Measurements from ENCODE around the gene SH2D7.
A peak's percentile ranks its signal among the peaks of the same experiment; 100 is the strongest.

SH2D7 gene

GRCh38 chr15:78079298-78080087, 12.9 kb upstream of the SH2D7 start:
- DNase-seq: no peak

DNA sequence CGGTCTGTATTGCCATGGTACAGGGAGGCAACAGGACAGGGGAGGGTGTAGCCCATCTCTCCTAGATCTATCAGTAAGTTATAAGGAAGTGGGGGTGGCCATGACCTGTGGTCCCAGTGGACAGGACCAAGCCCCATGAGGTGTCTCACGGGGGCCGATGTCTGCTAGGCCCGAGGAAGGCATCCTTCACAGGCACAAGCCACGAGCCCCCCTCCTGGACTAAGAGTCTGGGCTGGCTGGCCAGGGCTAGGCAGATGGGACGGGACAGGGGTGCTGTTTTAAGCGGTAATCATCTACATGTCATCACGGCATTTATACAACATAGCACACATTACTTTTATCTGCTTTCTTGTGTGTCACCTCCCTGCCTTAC, 12.3 kb upstream of the SH2D7 start:
- no peak for DNase-seq

- no peak for DNase-seq
Measured at GRCh38 chr15:78082106-78082742, 10.1 kb upstream of the SH2D7 start.

DNA sequence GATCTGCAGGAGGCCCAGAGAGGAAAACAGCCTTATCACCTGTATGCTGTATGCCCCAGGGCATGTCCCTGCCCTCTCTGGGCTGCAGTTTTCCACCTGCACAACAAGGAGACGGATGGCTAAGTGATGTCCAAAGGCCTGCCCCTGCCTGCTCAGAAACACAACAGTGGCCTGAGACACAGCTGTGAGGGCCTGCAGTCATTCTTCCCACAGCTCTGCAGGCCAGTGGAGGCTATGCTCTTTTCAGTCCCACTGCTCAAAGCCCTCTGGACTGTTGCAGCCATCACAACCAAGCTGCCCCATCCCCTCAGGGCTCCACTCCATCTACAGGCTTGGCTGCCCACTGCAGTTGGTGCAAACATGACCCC, 9.6 kb upstream of the SH2D7 start:
- no peak for DNase-seq

DNA sequence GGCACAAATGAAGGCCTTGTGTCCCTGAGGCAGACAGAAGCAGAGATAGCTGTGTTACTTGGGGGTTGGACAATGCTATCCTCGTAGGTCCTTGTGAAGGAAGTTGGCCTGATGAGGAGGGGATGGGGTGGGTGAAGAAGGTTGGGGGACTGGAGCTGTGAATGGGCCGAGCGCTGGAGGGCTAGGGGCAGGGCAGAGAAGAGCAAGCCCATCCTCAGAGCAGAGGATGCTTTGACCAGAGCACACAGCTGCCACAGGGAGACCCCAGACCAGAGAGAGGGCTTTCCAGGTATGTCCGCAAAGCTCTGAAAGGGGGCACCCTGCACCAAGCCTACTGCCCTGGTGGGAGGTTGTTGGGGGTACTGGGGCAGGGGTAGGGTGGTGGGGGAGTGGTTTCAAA, 9.2 kb upstream of the SH2D7 start:
- no peak for DNase-seq

- DNase-seq: no peak
Measured at GRCh38 chr15:78083687-78084448, 8.5 kb upstream of the SH2D7 start.

- DNase-seq: no peak
Measured at GRCh38 chr15:78084449-78084750, 8.0 kb upstream of the SH2D7 start.

- no peak for DNase-seq
Measured at GRCh38 chr15:78085928-78086327, 6.4 kb upstream of the SH2D7 start.

DNA sequence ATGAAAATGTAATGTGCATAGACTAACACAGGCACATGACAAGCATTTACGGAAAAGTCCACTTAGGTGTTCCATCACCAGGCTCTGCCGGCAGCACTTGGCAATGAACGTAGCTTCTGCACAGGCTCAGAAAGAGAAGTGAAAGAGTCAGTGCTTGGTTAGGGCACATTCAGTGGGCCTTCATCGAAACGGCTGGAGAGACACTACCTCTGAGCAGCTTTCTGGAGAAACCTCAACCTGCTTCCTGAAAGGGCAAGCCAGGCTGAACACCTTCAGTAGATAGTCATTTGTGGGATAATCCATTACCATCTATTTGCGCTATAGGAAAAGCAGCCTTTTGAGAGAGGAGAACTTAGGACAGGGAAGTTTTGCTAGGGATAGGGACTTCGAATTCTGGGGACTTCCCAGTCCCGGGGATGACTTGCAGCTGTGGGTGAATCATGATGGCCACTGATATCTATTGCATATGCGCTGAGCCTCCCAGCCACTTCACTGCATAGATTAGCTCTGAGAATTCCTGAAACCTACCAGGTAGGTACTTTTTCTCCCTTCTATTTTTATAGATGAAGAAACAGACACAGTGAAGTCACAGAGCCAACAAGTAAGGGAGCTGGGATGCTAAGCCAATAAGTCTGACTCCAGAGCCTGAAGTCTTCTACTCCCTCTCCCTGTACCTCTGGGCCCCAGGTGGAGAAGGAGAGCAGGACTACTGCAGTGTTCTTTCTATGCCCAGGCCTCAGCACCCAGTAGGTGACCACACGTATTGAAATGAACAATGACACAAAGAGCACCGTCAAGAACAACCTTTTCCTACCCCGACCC, 4.2 kb upstream of the SH2D7 start:
- DNase-seq: no peak

GRCh38 chr15:78088773-78089080, 3.6 kb upstream of the SH2D7 start:
- DNase-seq: no peak

- DNase-seq: no peak
Measured at GRCh38 chr15:78090422-78091063, 1.8 kb upstream of the SH2D7 start.

- no peak for DNase-seq
Measured at GRCh38 chr15:78093242-78094020, 1.1 kb downstream of the SH2D7 start.

- no peak for DNase-seq
Measured at GRCh38 chr15:78097667-78098066, 5.3 kb downstream of the SH2D7 start.

- DNase-seq: no peak
Measured at GRCh38 chr15:78098131-78098755, 5.9 kb downstream of the SH2D7 start.

GRCh38 chr15:78100886-78101285, 8.5 kb downstream of the SH2D7 start:
- no peak for DNase-seq

- DNase-seq: no peak
Measured at GRCh38 chr15:78101423-78102105, 9.2 kb downstream of the SH2D7 start.

- no peak for DNase-seq
Measured at GRCh38 chr15:78102211-78102610, 9.8 kb downstream of the SH2D7 start.

GRCh38 chr15:78102741-78103140, 10.4 kb downstream of the SH2D7 start:
- DNase-seq: no peak

GRCh38 chr15:78103406-78104118, 11.2 kb downstream of the SH2D7 start:
- DNase-seq: peak; percentile 83

GRCh38 chr15:78104119-78104479, 11.7 kb downstream of the SH2D7 start:
- no peak for DNase-seq
